ENCODE measurements around the gene SUPT16H. TPM values are rescaled to one million over a fixed set of nuclear protein-coding genes. Genes with fewer than 3 reads are reported as not detected.
A peak's percentile ranks its signal among the peaks of the same experiment; 100 is the strongest.

SUPT16H gene
- 23.1 and 24.8 TPM in 2 replicates for total RNA-seq (2014; rRNA removed; shearing (Covaris generic); ENCODE audit: low replicate concordance)

- peak; percentile 95 for DNase-seq (ENCODE audit: low read depth)
- in situ Hi-C loops (cut with HindIII; ENCODE audit: low pct_unique_long_range_greater_than_20kb, low sequenced_read_pairs): no loop called here
Observed at GRCh38 chr14:21383848-21384493, at the start of gene SUPT16H. Gene SUPT16H (minus strand): TSS chr14:21384019. CDS start chr14:21383927, 92 bp downstream.

GRCh38 chr14:21431126-21431525, 47.3 kb upstream of the SUPT16H start:
- no peak for DNase-seq (ENCODE audit: low read depth)
- in situ Hi-C loops (cut with HindIII; ENCODE audit: low pct_unique_long_range_greater_than_20kb, low sequenced_read_pairs): no loop called here

DNA sequence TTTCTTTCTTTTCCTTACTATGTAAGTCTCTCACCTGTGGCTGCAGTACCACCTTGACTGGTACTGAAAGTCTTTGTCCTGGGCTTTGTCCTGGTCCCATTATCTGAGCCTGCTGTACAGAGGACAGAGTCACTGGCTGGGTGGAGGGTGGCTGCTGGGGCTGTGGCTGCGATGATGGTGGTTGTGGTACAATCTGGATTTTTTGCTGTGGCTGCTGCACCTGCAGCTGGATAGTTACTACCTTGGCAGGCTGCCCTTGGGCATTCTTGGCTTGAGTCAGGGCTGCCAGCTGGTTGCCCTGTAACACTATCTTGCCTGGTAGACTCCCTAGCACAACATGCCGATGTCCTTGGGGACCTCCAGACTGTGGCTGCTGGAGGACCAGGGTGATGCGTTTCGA, 45.1 kb upstream of the SUPT16H start:
- in situ Hi-C loops (cut with HindIII; ENCODE audit: low pct_unique_long_range_greater_than_20kb, low sequenced_read_pairs): no loop called here
- no peak for DNase-seq (ENCODE audit: low read depth)

DNA sequence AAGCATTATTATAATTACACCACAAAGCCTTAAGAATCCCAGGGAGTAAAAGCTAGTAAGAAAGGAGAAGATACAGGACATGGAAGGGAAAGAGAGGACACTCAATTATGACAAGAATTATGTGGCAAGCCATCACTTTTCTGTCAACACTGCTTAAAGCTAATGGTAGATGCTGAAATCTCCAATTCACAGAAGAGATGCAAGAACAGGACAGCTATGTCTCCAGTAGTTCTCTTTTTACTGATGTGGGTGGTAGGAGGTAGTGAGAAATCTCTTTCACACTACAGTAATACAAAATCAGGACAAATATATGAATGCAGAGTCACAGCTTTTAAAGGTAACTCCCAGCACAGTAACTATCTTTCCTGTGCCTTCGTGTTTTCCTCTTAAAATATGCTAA, 42.9 kb upstream of the SUPT16H start:
- in situ Hi-C loops (cut with HindIII; ENCODE audit: low pct_unique_long_range_greater_than_20kb, low sequenced_read_pairs): no loop called here
- no peak for DNase-seq (ENCODE audit: low read depth)

- in situ Hi-C loops (cut with HindIII; ENCODE audit: low pct_unique_long_range_greater_than_20kb, low sequenced_read_pairs): no loop called here
- no peak for DNase-seq (ENCODE audit: low read depth)
Observed at GRCh38 chr14:21419528-21419927, 35.7 kb upstream of the SUPT16H start.

- DNase-seq (ENCODE audit: low read depth): no peak
- in situ Hi-C loops (cut with HindIII; ENCODE audit: low pct_unique_long_range_greater_than_20kb, low sequenced_read_pairs): no loop called here
Observed at GRCh38 chr14:21415329-21415728, 31.5 kb upstream of the SUPT16H start.

- no peak for DNase-seq (ENCODE audit: low read depth)
- in situ Hi-C loops (cut with HindIII; ENCODE audit: low pct_unique_long_range_greater_than_20kb, low sequenced_read_pairs): no loop called here
Observed at GRCh38 chr14:21414137-21414631, 30.4 kb upstream of the SUPT16H start.

DNA sequence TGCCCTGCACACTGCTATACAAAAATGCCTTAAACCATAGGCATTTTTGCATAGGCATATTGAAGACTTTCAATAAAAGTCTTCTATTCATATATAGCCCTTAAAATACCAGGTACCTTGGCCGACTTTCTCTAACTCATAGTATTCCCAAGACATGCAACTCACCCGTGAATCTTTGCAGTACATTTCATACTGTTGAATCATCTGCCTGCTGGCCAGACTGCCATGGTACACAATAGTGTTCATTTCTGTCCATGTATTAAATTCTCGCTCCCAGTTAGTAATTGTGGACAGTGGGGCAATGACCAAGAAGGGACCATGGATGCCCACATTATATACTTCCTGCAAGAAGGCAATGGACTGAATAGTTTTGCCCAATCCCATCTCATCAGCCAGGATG, 24.3 kb upstream of the SUPT16H start:
- in situ Hi-C loops (cut with HindIII; ENCODE audit: low pct_unique_long_range_greater_than_20kb, low sequenced_read_pairs): no loop called here
- DNase-seq (ENCODE audit: low read depth): no peak

GRCh38 chr14:21406213-21406612, 22.4 kb upstream of the SUPT16H start:
- in situ Hi-C loops (cut with HindIII; ENCODE audit: low pct_unique_long_range_greater_than_20kb, low sequenced_read_pairs): no loop called here
- DNase-seq (ENCODE audit: low read depth): no peak

DNA sequence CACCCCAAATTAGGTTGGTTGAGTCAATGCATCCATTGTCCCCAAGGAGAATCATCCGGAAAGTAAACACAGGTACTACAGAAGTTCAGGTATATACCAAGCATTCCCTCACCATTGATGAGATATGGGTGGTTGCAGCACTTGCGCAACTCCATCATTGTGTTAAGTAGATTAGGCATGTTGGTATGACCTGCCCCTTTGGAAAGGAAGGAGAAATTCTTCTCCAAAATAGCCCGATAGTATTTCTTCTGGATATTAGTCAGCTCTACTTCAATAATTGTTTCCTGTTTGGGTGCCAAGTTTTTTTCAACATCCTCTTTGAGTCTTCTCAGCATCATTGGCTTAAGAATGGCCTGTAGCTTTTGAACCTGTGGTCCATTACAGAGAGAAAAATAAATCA, 21.3 kb upstream of the SUPT16H start:
- DNase-seq (ENCODE audit: low read depth): no peak
- in situ Hi-C loops (cut with HindIII; ENCODE audit: low pct_unique_long_range_greater_than_20kb, low sequenced_read_pairs): no loop called here

GRCh38 chr14:21399311-21399870, 15.6 kb upstream of the SUPT16H start:
- DNase-seq (ENCODE audit: low read depth): no peak
- in situ Hi-C loops (cut with HindIII; ENCODE audit: low pct_unique_long_range_greater_than_20kb, low sequenced_read_pairs): no loop called here

DNA sequence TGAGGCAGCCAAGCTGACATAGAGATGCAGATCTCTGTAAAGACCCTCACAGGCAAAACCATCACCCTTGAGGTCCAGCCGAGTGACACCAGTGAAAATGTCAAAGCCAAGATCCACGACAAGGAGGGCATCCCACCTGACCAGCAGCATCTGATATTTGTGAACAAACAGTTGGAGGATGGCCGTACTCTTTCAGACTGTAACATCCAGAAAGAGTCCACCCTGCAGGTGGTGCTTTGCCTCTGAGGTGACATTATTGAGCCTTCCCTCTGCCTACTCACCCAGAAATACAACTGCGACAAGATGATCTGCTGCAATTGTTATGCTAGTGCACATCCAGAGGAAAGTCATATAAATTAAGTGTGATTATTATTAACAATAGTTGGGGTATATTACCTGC, 15.1 kb upstream of the SUPT16H start:
- in situ Hi-C loops (cut with HindIII; ENCODE audit: low pct_unique_long_range_greater_than_20kb, low sequenced_read_pairs): no loop called here
- DNase-seq (ENCODE audit: low read depth): no peak

DNA sequence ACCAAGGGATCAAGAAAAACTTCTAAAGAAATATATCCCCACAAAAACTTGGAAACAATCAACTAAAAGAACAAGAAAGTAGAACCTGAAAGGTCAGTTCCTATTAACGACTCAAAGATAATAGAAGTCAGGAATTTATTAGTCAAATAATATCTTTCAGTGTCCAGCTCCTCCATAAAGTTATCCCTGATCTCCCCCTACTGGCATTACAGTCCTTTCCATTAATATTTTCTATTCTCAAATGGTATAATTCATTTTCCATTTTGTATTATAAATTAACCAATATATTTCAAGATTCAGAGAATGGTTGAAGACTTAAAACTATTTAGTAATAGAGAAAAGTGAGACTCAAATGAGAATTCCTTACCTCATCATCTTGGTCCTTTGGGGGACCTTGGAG, 11.6 kb upstream of the SUPT16H start:
- in situ Hi-C loops (cut with HindIII; ENCODE audit: low pct_unique_long_range_greater_than_20kb, low sequenced_read_pairs): no loop called here
- DNase-seq (ENCODE audit: low read depth): no peak

DNA sequence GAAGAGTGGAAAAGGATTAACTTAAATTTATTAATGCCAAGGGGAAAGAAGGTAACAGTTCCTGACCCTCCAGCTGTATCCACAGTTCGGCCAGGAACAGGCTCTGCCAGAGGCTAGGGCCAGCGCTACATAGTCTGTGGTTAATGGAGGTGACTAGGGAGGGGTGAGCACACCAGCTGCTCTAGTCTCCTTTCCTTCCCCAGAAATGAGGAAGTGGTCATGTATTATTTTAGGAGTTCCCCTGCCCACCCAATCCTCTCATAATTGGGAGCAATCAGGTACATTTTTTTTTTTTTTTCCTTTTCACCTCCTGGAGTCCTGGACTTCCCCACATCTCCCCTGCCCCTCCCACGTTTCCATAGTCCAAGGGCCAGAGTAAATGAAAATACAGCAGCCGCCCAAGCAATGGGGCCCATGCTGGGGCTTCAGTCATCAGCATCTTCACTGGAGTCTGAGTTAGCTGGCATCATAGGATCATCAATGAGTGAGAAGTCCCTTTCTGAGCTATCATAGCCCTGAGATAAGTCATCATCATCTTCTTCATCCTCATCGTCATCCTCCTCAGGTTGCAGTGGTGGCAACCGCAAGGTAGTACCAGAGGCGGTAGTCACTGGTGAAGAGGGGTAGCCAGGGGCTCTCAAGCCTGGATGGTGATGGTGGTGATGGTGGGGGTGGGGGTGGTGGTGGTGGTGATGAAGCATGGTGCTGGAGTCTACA, 1.5 kb upstream of the SUPT16H start:
- DNase-seq (ENCODE audit: low read depth): no peak
- in situ Hi-C loops (cut with HindIII; ENCODE audit: low pct_unique_long_range_greater_than_20kb, low sequenced_read_pairs): no loop called here

DNA sequence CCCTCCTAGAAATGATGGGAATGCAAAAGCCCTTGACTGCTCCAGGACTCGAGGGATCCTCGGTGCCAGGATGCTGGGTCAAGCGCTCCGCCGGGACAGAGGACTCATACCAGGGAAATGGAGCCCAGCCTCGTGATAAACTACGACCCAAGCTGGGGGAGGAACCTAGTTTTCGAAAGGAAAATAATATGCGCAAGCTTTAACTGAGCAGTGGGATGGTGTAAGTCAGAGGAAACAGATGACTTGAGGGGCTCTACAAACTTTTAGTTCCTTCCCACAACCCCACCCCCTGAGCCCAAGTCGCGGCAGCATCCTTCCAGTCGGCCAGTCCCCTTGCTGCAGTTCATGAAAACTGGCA, 654 bp upstream of the SUPT16H start:
- no peak for DNase-seq (ENCODE audit: low read depth)
- in situ Hi-C loops (cut with HindIII; ENCODE audit: low pct_unique_long_range_greater_than_20kb, low sequenced_read_pairs): no loop called here

DNA sequence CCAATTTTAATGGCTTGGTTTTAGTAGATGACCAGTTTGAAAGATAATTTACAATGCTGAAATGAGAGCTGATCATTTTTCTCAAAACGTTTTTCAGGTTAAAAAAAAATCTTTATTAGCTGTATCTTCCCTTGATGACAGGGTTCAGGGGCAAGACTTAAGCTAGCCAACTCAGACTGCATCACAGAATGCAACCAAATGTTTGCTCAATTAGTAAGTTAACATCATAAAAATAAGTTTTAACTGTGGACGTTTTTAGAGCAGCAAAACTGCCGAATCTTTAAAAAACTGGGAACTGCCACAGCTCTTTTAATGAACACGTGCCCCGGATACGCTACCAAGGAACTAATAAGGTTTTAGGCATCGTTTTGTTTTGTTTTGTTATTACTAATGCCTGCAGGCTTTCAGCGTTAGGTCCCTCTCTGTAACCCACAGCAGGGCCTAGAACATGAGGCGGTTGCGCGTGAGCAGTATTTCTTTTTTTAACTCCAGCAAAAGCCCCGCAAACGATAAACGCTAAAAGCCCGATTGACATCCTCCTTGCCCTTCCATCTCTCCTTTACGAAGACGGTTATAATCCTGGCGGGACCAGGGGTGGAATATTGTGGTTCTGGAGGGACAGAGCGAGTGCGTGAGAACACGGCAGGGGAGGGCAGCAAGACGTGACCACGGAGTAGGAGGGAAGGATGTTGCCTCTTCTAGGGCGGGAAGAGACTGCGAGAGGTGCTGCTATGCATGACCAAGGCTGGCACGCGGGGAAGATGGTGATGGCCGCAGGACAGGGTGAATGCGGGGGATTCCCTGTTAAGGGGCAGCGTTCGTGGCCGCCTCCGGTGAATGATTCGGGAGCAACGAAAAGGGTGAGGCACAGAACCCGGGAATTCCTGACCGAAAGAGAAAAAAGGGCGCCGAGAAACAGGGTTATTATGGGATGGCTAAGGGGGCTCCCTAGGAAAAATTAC, 652 bp downstream of the SUPT16H start:
- in situ Hi-C loops (cut with HindIII; ENCODE audit: low pct_unique_long_range_greater_than_20kb, low sequenced_read_pairs): no loop called here
- DNase-seq (ENCODE audit: low read depth): peak; percentile 54

DNA sequence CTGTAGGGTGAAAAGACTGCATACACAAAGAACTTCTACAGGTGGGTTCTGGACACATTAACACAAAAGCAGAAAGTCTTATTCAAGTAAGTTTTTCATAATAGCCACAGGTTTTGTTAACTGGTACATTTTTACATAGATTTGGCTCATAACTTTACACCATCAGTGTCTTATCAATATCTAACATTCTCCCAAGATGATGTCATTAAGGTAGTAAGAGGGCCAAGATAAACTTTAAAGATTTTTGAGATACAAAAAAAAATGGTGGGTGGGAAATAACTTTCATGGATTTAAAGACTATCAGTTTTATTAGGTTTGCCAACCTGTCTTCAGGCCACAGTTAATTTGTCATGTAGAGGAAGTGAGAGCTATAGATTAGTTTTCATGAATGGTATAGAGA, 1.7 kb downstream of the SUPT16H start:
- no peak for DNase-seq (ENCODE audit: low read depth)
- in situ Hi-C loops (cut with HindIII; ENCODE audit: low pct_unique_long_range_greater_than_20kb, low sequenced_read_pairs): no loop called here

- DNase-seq (ENCODE audit: low read depth): no peak
- in situ Hi-C loops (cut with HindIII; ENCODE audit: low pct_unique_long_range_greater_than_20kb, low sequenced_read_pairs): no loop called here
Observed at GRCh38 chr14:21379338-21379737, 4.5 kb downstream of the SUPT16H start.

GRCh38 chr14:21373980-21374379, 9.8 kb downstream of the SUPT16H start:
- in situ Hi-C loops (cut with HindIII; ENCODE audit: low pct_unique_long_range_greater_than_20kb, low sequenced_read_pairs): no loop called here

More at GRCh38 chr14:21373980-21374379, 9.8 kb downstream of the SUPT16H start:
- DNase-seq (ENCODE audit: low read depth): no peak
